Stimulated activated CD8-positive, alpha-beta memory T cell treated with anti-CD3 and anti-CD28 coated beads, Interleukin-15, amount 100 ng/mL, for 1 hour (primary cell): ENCODE data around the gene POLR2E.
A peak's percentile ranks its signal among the peaks of the same experiment; 100 is the strongest.

Source experiments
- DNase-seq: peaks from one replicate; pipeline ENCODE4 v3.0.0-alpha.2; 2020; ENCODE audit warnings: low read depth

POLR2E gene

GRCh38 chr19:1079566-1080111 is 15.5 kb downstream of the POLR2E start:
- no peak for DNase-seq

GRCh38 chr19:1076951-1077350 is 18.2 kb downstream of the POLR2E start:
- peak; percentile 74 for DNase-seq

GRCh38 chr19:1076046-1076386 is 19.2 kb downstream of the POLR2E start:
- no peak for DNase-seq

- DNase-seq = peak; percentile 95
These were observed 20.5 kb downstream of the POLR2E start for GRCh38 chr19:1074544-1075283.

GRCh38 chr19:1073956-1074517 is 21.1 kb downstream of the POLR2E start:
- no peak for DNase-seq

- no peak for DNase-seq
These were observed 21.9 kb downstream of the POLR2E start for GRCh38 chr19:1073063-1073955.

- no peak for DNase-seq
These were observed 22.7 kb downstream of the POLR2E start for GRCh38 chr19:1072371-1073015.

- no peak for DNase-seq
These were observed 24.0 kb downstream of the POLR2E start for GRCh38 chr19:1070931-1071791.

- DNase-seq = no peak
These were observed 24.6 kb downstream of the POLR2E start for GRCh38 chr19:1070576-1070930.

- no peak for DNase-seq
These were observed 26.0 kb downstream of the POLR2E start for GRCh38 chr19:1069009-1069779.

GRCh38 chr19:1068009-1069001 is 26.9 kb downstream of the POLR2E start:
- DNase-seq = no peak

- no peak for DNase-seq
These were observed 27.7 kb downstream of the POLR2E start for GRCh38 chr19:1067341-1067957.

- DNase-seq = no peak
These were observed 28.3 kb downstream of the POLR2E start, which contains the start of gene ARHGAP45 for GRCh38 chr19:1066748-1067340. TSS of gene ARHGAP45 (plus strand) at chr19:1067167. CDS start at chr19:1067406, 239 bp downstream.

- no peak for DNase-seq
These were observed 28.9 kb downstream of the POLR2E start for GRCh38 chr19:1066251-1066747.

GRCh38 chr19:1065606-1066109 is 29.5 kb downstream of the POLR2E start:
- DNase-seq = no peak

GRCh38 chr19:1064661-1065605 is 30.2 kb downstream of the POLR2E start:
- no peak for DNase-seq
